Loucy (cell line): Measurements from ENCODE around the gene UBR1.

Source experiments
- H2AFZ ChIP-seq: fragments of 200-600 bp; sonication (generic); 2 replicates; pipeline ENCODE4 v1.6.0; 2016; ENCODE audit warnings: antibody characterized with exemption, mild to moderate bottlenecking, low read length, moderate library complexity
- H3F3A ChIP-seq: fragments of 200-600 bp; 2 replicates; pipeline ENCODE4 v1.6.0; 2016; ENCODE audit warnings: antibody characterized with exemption, low read depth, mild to moderate bottlenecking
- H3K27me3 ChIP-seq: fragments of 200-600 bp; sonication (generic); 2 replicates; pipeline ENCODE4 v1.6.1; 2014; ENCODE audit warnings: low read length, mild to moderate bottlenecking; ENCODE audit not compliant: insufficient read depth, poor library complexity, severe bottlenecking
- H3K36me3 ChIP-seq: fragments of 200-600 bp; sonication (generic); 2 replicates; pipeline ENCODE4 v1.6.1; 2016; ENCODE audit warnings: low read length; ENCODE audit not compliant: insufficient read depth
- H3K4me1 ChIP-seq: fragments of 200-600 bp; sonication (generic); 2 replicates; pipeline ENCODE4 v1.5.1; 2014; ENCODE audit warnings: low read length, mild to moderate bottlenecking; ENCODE audit not compliant: insufficient read depth, poor library complexity, severe bottlenecking
- H3K4me2 ChIP-seq: fragments of 200-600 bp; sonication (generic); 2 replicates; pipeline ENCODE4 v1.6.0; 2014; ENCODE audit warnings: antibody characterized with exemption, low read length, low read depth, mild to moderate bottlenecking; ENCODE audit not compliant: poor library complexity, severe bottlenecking
- H3K4me3 ChIP-seq: fragments of 200-600 bp; sonication (generic); 2 replicates; pipeline ENCODE4 v1.5.1; 2014; ENCODE audit warnings: low read length, mild to moderate bottlenecking, mixed read lengths; ENCODE audit not compliant: poor library complexity, severe bottlenecking
- H3K79me2 ChIP-seq: fragments of 200-600 bp; sonication (generic); 2 replicates; pipeline ENCODE4 v1.6.1; 2014; ENCODE audit warnings: low read length; ENCODE audit not compliant: insufficient read depth
- H3K9ac ChIP-seq: fragments of 200-600 bp; sonication (generic); 2 replicates; pipeline ENCODE4 v1.6.0; 2014; ENCODE audit warnings: mild to moderate bottlenecking, low read depth, low read length, moderate library complexity; ENCODE audit not compliant: poor library complexity, severe bottlenecking
- H3K9me2 ChIP-seq: fragments of 200-600 bp; sonication (generic); replicated peaks from 2 replicates; pipeline ENCODE4 v1.6.1; 2016; ENCODE audit warnings: low read depth, low read length, mixed read lengths
- H3K9me3 ChIP-seq: fragments of 200-600 bp; sonication (generic); 2 replicates; pipeline ENCODE4 v1.6.1; 2014; ENCODE audit warnings: mild to moderate bottlenecking, antibody characterized with exemption, low read length, low read depth; ENCODE audit not compliant: insufficient read depth
- H4K20me1 ChIP-seq: fragments of 200-600 bp; sonication (generic); 2 replicates; pipeline ENCODE4 v1.6.0; 2014; ENCODE audit warnings: antibody characterized with exemption, low read length, mild to moderate bottlenecking; ENCODE audit not compliant: insufficient read depth, poor library complexity, severe bottlenecking
- CTCF ChIP-seq: fragments of 200-600 bp; sonication (generic); conservative IDR thresholded peaks from 2 replicates; pipeline ENCODE4 v1.5.1; 2014; ENCODE audit warnings: mild to moderate bottlenecking, antibody characterized with exemption, low read length
- EZH2phosphoT487 ChIP-seq: fragments of 200-600 bp; IDR thresholded peaks from 2 replicates; pipeline ENCODE4 v1.6.1; 2018; ENCODE audit warnings: antibody characterized with exemption, mild to moderate bottlenecking, moderate library complexity, borderline replicate concordance

Gene UBR1

GRCh38 chr15:42929306-42929848 lies 176.5 kb downstream of the UBR1 start:
- H3K4me2 ChIP-seq = no peak overlapping the region
- no peaks in the 10 kb centered on the region for H3F3A ChIP-seq
- no peaks in the 10 kb centered on the region for H4K20me1 ChIP-seq
- no peak overlapping the region for H2AFZ ChIP-seq
- H3K79me2 ChIP-seq = no peaks in the 10 kb centered on the region
- H3K9me2 ChIP-seq = no peaks in the 10 kb centered on the region
- no peaks in the 10 kb centered on the region for H3K27me3 ChIP-seq
- no peaks in the 10 kb centered on the region for H3K9me3 ChIP-seq
- H3K36me3 ChIP-seq = no peaks in the 10 kb centered on the region
- H3K4me1 ChIP-seq = peaks cover 4% of the 10 kb centered on the region
- no peak overlapping the region for H3K4me3 ChIP-seq
- TF ChIP-seq EZH2phosphoT487 (no peak), CTCF (no peak)
- H3K9ac ChIP-seq = no peak overlapping the region

- no peaks in the 10 kb centered on the region for H3K36me3 ChIP-seq
- TF ChIP-seq EZH2phosphoT487 = no peak
- no peak for TF ChIP-seq CTCF
- H3K4me1 ChIP-seq = peaks cover 31% of the 10 kb centered on the region
- peaks cover 39% of the 10 kb centered on the region for H3K79me2 ChIP-seq
- no peaks in the 10 kb centered on the region for H3K27me3 ChIP-seq
- H2AFZ ChIP-seq = peak overlapping the region; percentile 100
- peak overlapping the region; percentile 94 for H3K4me2 ChIP-seq
- peaks cover 32% of the 10 kb centered on the region for H4K20me1 ChIP-seq
- H3K4me3 ChIP-seq = peak overlapping the region; percentile 88
- peak overlapping the region; percentile 64 for H3K9ac ChIP-seq
- no peaks in the 10 kb centered on the region for H3K9me3 ChIP-seq
- H3K9me2 ChIP-seq = no peaks in the 10 kb centered on the region
- 0 out of 2 replicates have a peak, but pooled peaks cover 4% of the 10 kb centered on the region for H3F3A ChIP-seq
Measured at GRCh38 chr15:42921342-42921731, 184.5 kb downstream of the UBR1 start.

GRCh38 chr15:42920519-42921341 lies 185.1 kb downstream of the UBR1 start, which contains the start of gene TTBK2:
Gene TTBK2, minus strand, starts transcription at chr15:42920778. Its CDS starts 42,161 bp downstream, at chr15:42878617.
- TF ChIP-seq CTCF (no peak), EZH2phosphoT487 (no peak)
- Histone ChIP-seq H3K9me2 (no peaks in the 10 kb centered on the region), H3K4me2 (peak within 1 kb of the TSS; percentile 94)

More at GRCh38 chr15:42920519-42921341, 185.1 kb downstream of the UBR1 start, which contains the start of gene TTBK2:
- Histone ChIP-seq H3K4me1 (peaks cover 31% of the 10 kb centered on the region), H4K20me1 (peaks cover 32% of the 10 kb centered on the region), H3K79me2 (peaks cover 45% of the 10 kb centered on the region), H3K9ac (peak within 1 kb of the TSS; percentile 81), H3K27me3 (no peaks in the 10 kb centered on the region), H2AFZ (peak within 1 kb of the TSS; percentile 100), H3K4me3 (peak within 1 kb of the TSS; percentile 88), H3F3A (0 out of 2 replicates have a peak, but pooled peaks cover 4% of the 10 kb centered on the region), H3K9me3 (no peaks in the 10 kb centered on the region), H3K36me3 (no peaks in the 10 kb centered on the region)
